A673 (cell line): Measurements from ENCODE around the gene C16orf74.

Experiments
- EZH2 ChIP-seq: fragments of 200-600 bp; sonication (generic); IDR thresholded peaks from 2 replicates; pipeline ENCODE4 v1.6.1; 2017; ENCODE audit warnings: borderline replicate concordance, low read depth, mild to moderate bottlenecking, mixed read lengths, antibody characterized with exemption, low read length; ENCODE audit not compliant: poor library complexity, severe bottlenecking
- TF ChIP-seq, protein P1 (sequence below): fragments of 300-800, 200-600 bp; sonication (generic); conservative IDR thresholded peaks from 2 replicates; pipeline ENCODE4 v1.5.1; 2017; ENCODE audit warnings: low read depth, mild to moderate bottlenecking, antibody characterized with exemption, low read length, moderate library complexity, mixed read lengths

DNA sequence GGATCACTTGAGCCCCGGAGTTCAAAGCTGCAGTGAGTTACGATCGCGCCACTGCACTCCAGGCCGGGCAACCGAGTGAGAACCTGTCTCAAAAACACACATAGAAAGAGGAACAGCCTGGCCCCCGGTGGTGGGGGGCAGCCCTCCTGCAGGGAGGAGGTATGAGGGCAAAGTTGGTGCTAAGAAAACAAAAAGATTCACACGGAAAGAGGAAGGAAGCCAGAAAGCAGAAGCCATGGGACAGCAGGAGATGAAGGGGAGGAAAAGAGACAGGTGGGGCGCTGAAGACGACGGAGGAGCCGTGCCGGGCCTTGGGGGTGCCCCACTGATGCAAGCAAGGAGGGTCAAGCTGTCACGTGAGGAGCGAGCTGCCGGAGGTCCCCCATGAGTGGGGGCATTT, 8.2 kb upstream of the C16orf74 start:
- TF ChIP-seq, protein P1, sequence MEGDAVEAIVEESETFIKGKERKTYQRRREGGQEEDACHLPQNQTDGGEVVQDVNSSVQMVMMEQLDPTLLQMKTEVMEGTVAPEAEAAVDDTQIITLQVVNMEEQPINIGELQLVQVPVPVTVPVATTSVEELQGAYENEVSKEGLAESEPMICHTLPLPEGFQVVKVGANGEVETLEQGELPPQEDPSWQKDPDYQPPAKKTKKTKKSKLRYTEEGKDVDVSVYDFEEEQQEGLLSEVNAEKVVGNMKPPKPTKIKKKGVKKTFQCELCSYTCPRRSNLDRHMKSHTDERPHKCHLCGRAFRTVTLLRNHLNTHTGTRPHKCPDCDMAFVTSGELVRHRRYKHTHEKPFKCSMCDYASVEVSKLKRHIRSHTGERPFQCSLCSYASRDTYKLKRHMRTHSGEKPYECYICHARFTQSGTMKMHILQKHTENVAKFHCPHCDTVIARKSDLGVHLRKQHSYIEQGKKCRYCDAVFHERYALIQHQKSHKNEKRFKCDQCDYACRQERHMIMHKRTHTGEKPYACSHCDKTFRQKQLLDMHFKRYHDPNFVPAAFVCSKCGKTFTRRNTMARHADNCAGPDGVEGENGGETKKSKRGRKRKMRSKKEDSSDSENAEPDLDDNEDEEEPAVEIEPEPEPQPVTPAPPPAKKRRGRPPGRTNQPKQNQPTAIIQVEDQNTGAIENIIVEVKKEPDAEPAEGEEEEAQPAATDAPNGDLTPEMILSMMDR: no peak
- no peak for TF ChIP-seq EZH2
